ENCODE results near the gene LUM.

Gene LUM

GRCh38 chr12:91073426-91073825 is 37.9 kb downstream of the LUM start:
- DNase-seq (ENCODE audit: low read depth): no peak
- TF ChIP-seq, protein P1, sequence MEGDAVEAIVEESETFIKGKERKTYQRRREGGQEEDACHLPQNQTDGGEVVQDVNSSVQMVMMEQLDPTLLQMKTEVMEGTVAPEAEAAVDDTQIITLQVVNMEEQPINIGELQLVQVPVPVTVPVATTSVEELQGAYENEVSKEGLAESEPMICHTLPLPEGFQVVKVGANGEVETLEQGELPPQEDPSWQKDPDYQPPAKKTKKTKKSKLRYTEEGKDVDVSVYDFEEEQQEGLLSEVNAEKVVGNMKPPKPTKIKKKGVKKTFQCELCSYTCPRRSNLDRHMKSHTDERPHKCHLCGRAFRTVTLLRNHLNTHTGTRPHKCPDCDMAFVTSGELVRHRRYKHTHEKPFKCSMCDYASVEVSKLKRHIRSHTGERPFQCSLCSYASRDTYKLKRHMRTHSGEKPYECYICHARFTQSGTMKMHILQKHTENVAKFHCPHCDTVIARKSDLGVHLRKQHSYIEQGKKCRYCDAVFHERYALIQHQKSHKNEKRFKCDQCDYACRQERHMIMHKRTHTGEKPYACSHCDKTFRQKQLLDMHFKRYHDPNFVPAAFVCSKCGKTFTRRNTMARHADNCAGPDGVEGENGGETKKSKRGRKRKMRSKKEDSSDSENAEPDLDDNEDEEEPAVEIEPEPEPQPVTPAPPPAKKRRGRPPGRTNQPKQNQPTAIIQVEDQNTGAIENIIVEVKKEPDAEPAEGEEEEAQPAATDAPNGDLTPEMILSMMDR (IDR thresholded peaks at IDR 0.05; ENCODE audit: control insufficient read depth, insufficient read depth, low read depth, low read length, missing control alignments): no peak
- no peak overlapping the region for H3K4me3 ChIP-seq (ENCODE audit: control insufficient read depth, low read depth, low read length)

DNA sequence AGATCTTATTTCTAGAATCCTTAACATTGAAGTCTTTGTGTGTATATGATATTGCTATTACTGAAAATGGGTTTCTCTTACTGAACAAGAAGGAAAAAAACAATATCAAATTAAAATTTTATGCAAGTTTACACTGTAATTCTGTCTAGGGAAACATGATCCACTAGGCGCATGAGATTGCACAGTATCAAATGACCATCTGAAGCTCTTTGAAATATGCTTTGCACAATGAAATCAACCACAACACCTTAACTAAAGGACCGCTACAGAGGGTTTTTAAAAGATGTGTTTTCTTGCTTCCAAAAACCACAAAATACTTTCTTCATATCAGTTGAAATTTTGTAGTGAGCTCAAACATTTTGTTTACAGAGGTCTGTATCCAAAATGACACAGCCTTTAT is 38.4 kb downstream of the LUM start:
- TF ChIP-seq, protein P1 (IDR thresholded peaks at IDR 0.05; ENCODE audit: control insufficient read depth, insufficient read depth, low read depth, low read length, missing control alignments): no peak
- H3K4me3 ChIP-seq (ENCODE audit: control insufficient read depth, low read depth, low read length): no peak overlapping the region
- DNase-seq (ENCODE audit: low read depth): no peak

DNA sequence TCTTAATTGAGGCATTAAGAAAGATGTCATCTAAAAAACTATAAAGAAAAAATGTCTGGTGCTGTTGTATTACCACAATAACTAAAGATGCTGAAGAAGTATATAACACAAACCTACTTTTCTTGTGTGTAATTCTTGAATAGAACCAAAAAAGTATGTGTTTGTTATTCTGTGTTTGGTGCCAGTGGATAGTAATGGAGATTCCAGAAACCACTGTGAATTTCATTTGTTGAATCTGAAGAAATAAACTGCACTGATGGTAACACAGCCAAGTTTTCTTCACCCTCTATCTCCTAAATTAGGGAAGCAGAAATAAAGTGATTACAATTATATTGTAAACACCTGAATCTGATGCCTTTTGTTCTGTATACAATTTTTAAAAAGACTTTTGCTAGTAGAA is 40.4 kb downstream of the LUM start:
- DNase-seq (ENCODE audit: low read depth): no peak
- H3K4me3 ChIP-seq (ENCODE audit: control insufficient read depth, low read depth, low read length): no peak overlapping the region
- TF ChIP-seq, protein P1 (IDR thresholded peaks at IDR 0.05; ENCODE audit: control insufficient read depth, insufficient read depth, low read depth, low read length, missing control alignments): no peak

GRCh38 chr12:91065396-91065795 is 45.9 kb downstream of the LUM start:
- TF ChIP-seq, protein P1 (IDR thresholded peaks at IDR 0.05; ENCODE audit: control insufficient read depth, insufficient read depth, low read depth, low read length, missing control alignments): no peak
- H3K4me3 ChIP-seq (ENCODE audit: control insufficient read depth, low read depth, low read length): no peak overlapping the region
- no peak for DNase-seq (ENCODE audit: low read depth)

GRCh38 chr12:91064640-91065039 is 46.7 kb downstream of the LUM start:
- TF ChIP-seq, protein P1 (IDR thresholded peaks at IDR 0.05; ENCODE audit: control insufficient read depth, insufficient read depth, low read depth, low read length, missing control alignments): no peak
- DNase-seq (ENCODE audit: low read depth): no peak
- H3K4me3 ChIP-seq (ENCODE audit: control insufficient read depth, low read depth, low read length): no peak overlapping the region

- TF ChIP-seq, protein P1 (IDR thresholded peaks at IDR 0.05; ENCODE audit: control insufficient read depth, insufficient read depth, low read depth, low read length, missing control alignments): no peak
- no peak overlapping the region for H3K4me3 ChIP-seq (ENCODE audit: control insufficient read depth, low read depth, low read length)
- DNase-seq (ENCODE audit: low read depth): no peak
These were observed 50.2 kb downstream of the LUM start for GRCh38 chr12:91061091-91061490.

- no peak for DNase-seq (ENCODE audit: low read depth)
- TF ChIP-seq, protein P1 (IDR thresholded peaks at IDR 0.05; ENCODE audit: control insufficient read depth, insufficient read depth, low read depth, low read length, missing control alignments): no peak
- H3K4me3 ChIP-seq (ENCODE audit: control insufficient read depth, low read depth, low read length): no peak overlapping the region
These were observed 52.1 kb downstream of the LUM start for GRCh38 chr12:91059211-91059610.

Measured in AG09309 (cell line).